K562 (cell line): ENCODE results near the gene WARS2. TPM values are rescaled to one million over a fixed set of nuclear protein-coding genes. Genes with fewer than 3 reads are reported as not detected.

Source experiments
- ATAC-seq: fragments of 200-7000 bp; cut with Tn5 transposase; 3 replicates; pipeline ENCODE4 v1.9.1; 2020; ENCODE audit warnings: moderate library complexity
- BruUV-seq: library from RNA; stranded (reverse); fragments of 400-500 nt; replicated peaks from 2 replicates; lab custom pipeline; 2021; lab: Mats Ljungman, UMichigan
- CTCF ChIA-PET: fragments of 300-600 bp; formaldehyde crosslinking; extraction: SDS; loops from one replicate; lab custom pipeline; 2021; ENCODE audit warnings: low intra/inter-chr PET ratio; lab: Yijun Ruan, JAX
- POLR2A ChIA-PET: fragments of 300-600, 350-650 bp; sonication (Branson Sonifier 250); formaldehyde crosslinking; extraction: SDS; loops from one replicate; lab custom pipeline; 2021; ENCODE audit warnings: antibody characterized with exemption, inconsistent platforms; lab: Yijun Ruan, JAX
- DNase-seq, 4 experiments: peaks; one replicate each; pipeline versions ENCODE4 v3.0.0 to v3.0.0-alpha.2; 2011 to 2018; ENCODE audit warnings: low spot score in 3 of 4, mixed read lengths in 3 of 4; ENCODE audit errors: extremely low read depth in 1 of 4
- FAIRE-seq: peaks from 2 replicates; lab custom pipeline; 2011; peaks lifted over from hg19 to GRCh38; lab: Jason Lieb, UNC
- H2AFZ ChIP-seq: 2 replicates; pipeline ENCODE4 v1.6.0; 2011; ENCODE audit warnings: low read depth, low read length, control low read depth, inconsistent platforms
- H3K27ac ChIP-seq: fragments of 200-600 bp; 3 replicates; pipeline ENCODE4 v1.8.0; 2011; ENCODE audit warnings: low read depth, mild to moderate bottlenecking, control low read depth, inconsistent platforms, low read length, moderate library complexity, mixed read lengths; ENCODE audit errors: extremely low read depth
- H3K27me3 ChIP-seq, 2 experiments: fragments of 300-600 bp in 1 of 2; 2 replicates in 1 of 2; 3 replicates in 1 of 2; pipeline versions ENCODE4 v1.6.0 to v1.8.0; 2011; ENCODE audit warnings: inconsistent platforms in 2 of 2, low read length in 2 of 2, mild to moderate bottlenecking in 1 of 2, mixed read lengths in 1 of 2, moderate library complexity in 1 of 2; ENCODE audit not compliant: control insufficient read depth in 2 of 2, insufficient read depth in 2 of 2
- H3K36me3 ChIP-seq: fragments of 300-600 bp; 3 replicates; pipeline ENCODE4 v1.8.0; 2011; ENCODE audit warnings: mild to moderate bottlenecking, low read length, inconsistent platforms; ENCODE audit not compliant: control insufficient read depth, insufficient read depth
- H3K4me1 ChIP-seq, 2 experiments: fragments of 200-600 bp in 1 of 2; replicated peaks in 1 of 2; 2 replicates in 1 of 2; 3 replicates in 1 of 2; pipeline versions ENCODE4 v1.5.1 to v1.8.0; 2011; ENCODE audit warnings: inconsistent platforms in 2 of 2, low read length in 2 of 2, mild to moderate bottlenecking in 1 of 2, mixed read lengths in 1 of 2, moderate library complexity in 1 of 2; ENCODE audit not compliant: control insufficient read depth in 2 of 2, insufficient read depth in 2 of 2
- H3K4me2 ChIP-seq: 2 replicates; pipeline ENCODE4 v1.6.1; 2011; ENCODE audit warnings: low read length, control low read depth, inconsistent platforms, mixed read lengths; ENCODE audit not compliant: insufficient read depth
- H3K4me3 ChIP-seq: fragments of 200-600 bp; sonication (generic), shearing (Covaris generic); 2 replicates; pipeline ENCODE4 v1.5.1; 2016; ENCODE audit warnings: control low read depth, inconsistent platforms
- H3K79me2 ChIP-seq: fragments of 200-600 bp; 3 replicates; pipeline ENCODE4 v1.8.0; 2011; ENCODE audit warnings: low read length, inconsistent platforms; ENCODE audit not compliant: control insufficient read depth, insufficient read depth
- H3K9ac ChIP-seq, 2 experiments: 2 replicates each; pipeline versions ENCODE4 v1.6.0 to v1.6.1; 2011; ENCODE audit warnings: low read depth in 2 of 2, low read length in 2 of 2, control low read depth in 1 of 2, inconsistent platforms in 1 of 2, mild to moderate bottlenecking in 1 of 2, mixed read lengths in 1 of 2; ENCODE audit not compliant: insufficient read depth in 1 of 2
- H3K9me1 ChIP-seq: one replicate; pipeline ENCODE4 v1.6.0; 2011; ENCODE audit warnings: inconsistent platforms, mild to moderate bottlenecking, low read length, moderate library complexity; ENCODE audit not compliant: control insufficient read depth, insufficient read depth
- H3K9me3 ChIP-seq: replicated peaks from 2 replicates; pipeline ENCODE4 v1.5.1; 2011; ENCODE audit warnings: low read depth, low read length, inconsistent platforms; ENCODE audit not compliant: control insufficient read depth, insufficient read depth
- H4K20me1 ChIP-seq: replicated peaks from 2 replicates; pipeline ENCODE4 v1.6.1; 2011; ENCODE audit warnings: low read length, inconsistent platforms, mixed read lengths; ENCODE audit not compliant: control insufficient read depth, insufficient read depth
- ARID2 ChIP-seq: fragments of 450-650 bp; IDR thresholded peaks from 2 replicates; pipeline ENCODE4 v1.6.1; 2017; ENCODE audit warnings: antibody characterized with exemption, mild to moderate bottlenecking
- CBX1 ChIP-seq: sonication (generic); IDR thresholded peaks from 2 replicates; pipeline ENCODE4 v1.6.1; 2016; ENCODE audit warnings: antibody characterized with exemption, low read depth, mild to moderate bottlenecking
- CBX2 ChIP-seq: fragments of 200-600 bp; sonication (generic); IDR thresholded peaks from one replicate; pipeline ENCODE4 v1.6.1; 2012; ENCODE audit warnings: mild to moderate bottlenecking, low read length, inconsistent platforms; ENCODE audit not compliant: insufficient read depth, poor library complexity, severe bottlenecking
- ETV1 ChIP-seq: fragments of 450-650 bp; conservative IDR thresholded peaks from 2 replicates; pipeline ENCODE4 v1.6.1; 2016; ENCODE audit warnings: missing genetic modification characterization, control low read depth, low read depth, missing compliant biosample characterization
- MEF2A ChIP-seq: IDR thresholded peaks from 2 replicates; pipeline ENCODE4 v1.6.1; 2011; ENCODE audit warnings: low read depth, mild to moderate bottlenecking, low read length, moderate library complexity; ENCODE audit not compliant: control insufficient read depth
- MTA1 ChIP-seq: fragments of 450-650 bp; IDR thresholded peaks from 2 replicates; pipeline ENCODE4 v1.6.1; 2017; ENCODE audit warnings: borderline replicate concordance
- NR2C1 ChIP-seq, 2 experiments: fragments of 450-650 bp; IDR thresholded peaks; 2 replicates each; pipeline ENCODE4 v1.6.1; 2017; ENCODE audit warnings: mild to moderate bottlenecking in 2 of 2, antibody characterized with exemption in 1 of 2, inconsistent platforms in 1 of 2, missing compliant biosample characterization in 1 of 2, missing genetic modification characterization in 1 of 2
- PHB ChIP-seq: fragments of 250-450 bp; sonication (Bioruptor Pico); IDR thresholded peaks from 2 replicates; pipeline ENCODE4 v1.5.0; 2021
- POLR3G ChIP-seq: IDR thresholded peaks from 2 replicates; pipeline ENCODE4 v1.6.1; 2011; ENCODE audit not compliant: insufficient read length, insufficient replicate concordance; ENCODE audit errors: extremely low read depth
- RBM15 ChIP-seq: fragments of 200-400 bp; formaldehyde crosslinking; IDR thresholded peaks from 2 replicates; pipeline ENCODE4 v1.6.1; 2018; ENCODE audit warnings: mild to moderate bottlenecking, low read length, moderate library complexity; ENCODE audit not compliant: insufficient read depth
- RBM22 ChIP-seq: fragments of 200-400 bp; formaldehyde crosslinking; IDR thresholded peaks from 2 replicates; pipeline ENCODE4 v1.6.1; 2018; ENCODE audit warnings: low read length, low read depth; ENCODE audit not compliant: poor library complexity, severe bottlenecking
- RNF219 ChIP-seq: fragments of 250-450 bp; sonication (Bioruptor Pico); IDR thresholded peaks from 2 replicates; pipeline ENCODE4 v1.5.0; 2022; ENCODE audit warnings: mild to moderate bottlenecking
- U2AF1 ChIP-seq: fragments of 200-400 bp; formaldehyde crosslinking; optimal IDR thresholded peaks from 2 replicates; pipeline ENCODE3; 2017; ENCODE audit warnings: mild to moderate bottlenecking, low read depth, low read length, moderate library complexity
- ZBTB9 ChIP-seq: fragments of 450-650 bp; formaldehyde crosslinking; IDR thresholded peaks from 2 replicates; pipeline ENCODE4 v1.4.0; 2020; ENCODE audit warnings: mild to moderate bottlenecking, moderate library complexity
- ZNF12 ChIP-seq: sonication (generic); formaldehyde crosslinking; IDR thresholded peaks from 2 replicates; pipeline ENCODE4 v1.4.0; 2020; ENCODE audit warnings: mild to moderate bottlenecking, missing genetic modification reagents
- ZNF121 ChIP-seq: sonication (generic); formaldehyde crosslinking; conservative IDR thresholded peaks from 2 replicates; pipeline ENCODE4 v1.8.0; 2022; ENCODE audit warnings: missing genetic modification reagents
- ZNF239 ChIP-seq: fragments of 250-450 bp; sonication (Bioruptor Pico); IDR thresholded peaks from 2 replicates; pipeline ENCODE4 v1.4.0; 2020; ENCODE audit warnings: mild to moderate bottlenecking
- ZNF3 ChIP-seq: fragments of 250-450 bp; sonication (Bioruptor Pico); IDR thresholded peaks from 2 replicates; pipeline ENCODE4 v1.5.0; 2021; ENCODE audit warnings: mild to moderate bottlenecking, moderate library complexity
- ZNF444 ChIP-seq: fragments of 250-450 bp; sonication (Bioruptor Pico); IDR thresholded peaks from 2 replicates; pipeline ENCODE4 v1.4.0; 2020; ENCODE audit warnings: mild to moderate bottlenecking, moderate library complexity
- ZNF561 ChIP-seq: fragments of 450-650 bp; formaldehyde crosslinking; conservative IDR thresholded peaks from 2 replicates; pipeline ENCODE4 v1.4.0; 2020; ENCODE audit warnings: mild to moderate bottlenecking, moderate library complexity
- WGBS: fragments of 100-300 bp; shearing (Covaris generic); methylation state at CpG from one replicate; pipeline ENCODE4 v1.1.6; 2016; ENCODE audit warnings: low coverage, mixed read lengths; ENCODE audit not compliant: insufficient coverage; ENCODE audit errors: missing lambda C conversion rate; 5-methylcytosine and 5-hydroxymethylcytosine counted together
- in situ Hi-C: fragments of 300-500 bp; cut with MboI; formaldehyde crosslinking; loops from 4 replicates; pipeline ENCODE4 v1.15.0; 2018; ENCODE audit warnings: inconsistent platforms, mixed read lengths
- intact Hi-C: fragments of 100-400 bp; cut with micrococcal nuclease; formaldehyde crosslinking; loops from 2 replicates; pipeline ENCODE4 v1.14.2; 2022
- polyA plus RNA-seq, 8 experiments: library from polyadenylated mRNA; depleted of rRNA in 4 of 8; stranded (reverse) in 5 of 8; unstranded in 3 of 8; fragments of >200 nt; fragmentation: Nextera tagmentation in 2 of 8; fragmentation: Illumina TruSeq in 1 of 8; extraction: Ambion mirVana in 2 of 8; extraction: Trizol in 1 of 8; gene quantifications; 2 replicates each; pipeline versions ENCODE4 v1.2.1 to v1.2.3, GENCODE V29; 2011 to 2014; ENCODE audit warnings: inconsistent platforms in 1 of 8, missing spikeins in 1 of 8
- total RNA-seq, 7 experiments: library from RNA; depleted of rRNA in 6 of 7; stranded (reverse); fragments of >200 nt in 6 of 7; fragmentation: Illumina TruSeq in 2 of 7; extraction: Trizol in 2 of 7; gene quantifications; 2 replicates each; pipeline versions ENCODE4 v1.2.1 to v1.2.3, GENCODE V29; 2011 to 2021; ENCODE audit warnings: low replicate concordance in 1 of 7

The WARS2 gene
- total and polyA plus RNA-seq, 9 of the 15 experiments (the other 6 are each of a cell fraction or from before 2014, with no cell fraction given) = 5.7 to 18.0 (median 16.9) TPM

GRCh38 chr1:118991448-118991847 lies 149.0 kb downstream of the WARS2 start (continued):
- TF ChIP-seq PHB (CRISPR knock-in tag) = no peak
- no peak for TF ChIP-seq RNF219 (CRISPR knock-in tag)
- no peak for TF ChIP-seq CBX1
- no peak for TF ChIP-seq RBM15
- TF ChIP-seq ZNF561 (CRISPR knock-in tag) = no peak
- no peak for TF ChIP-seq MTA1
- no peak for TF ChIP-seq POLR3G

GRCh38 chr1:118990513-118991152 lies 149.8 kb downstream of the WARS2 start:
- in situ Hi-C loops (no loop called here), intact Hi-C loops (no loop called here)
- 14% methylated on average over 8 of the region's 8 CpGs for WGBS
- no peaks in the 10 kb centered on the region for H3K9me3 ChIP-seq
- peaks cover 71 to 87% of the 10 kb centered on the region in 2 experiments for H3K27me3 ChIP-seq
- BruUV-seq = no TSS peak
- H3K79me2 ChIP-seq = peaks cover 4% of the 10 kb centered on the region; the same call in 1 of the 3 replicates
- ATAC-seq (no peak), FAIRE-seq (no peak), DNase-seq (no peak)
- ChIA-PET POLR2A (no interaction called here), CTCF (no interaction called here)
- H3K9ac ChIP-seq = no peak overlapping the region
- H3K4me2 ChIP-seq = no peak overlapping the region
- no peak overlapping the region for H3K27ac ChIP-seq
- peaks cover 0 to 18% of the 10 kb centered on the region in 2 experiments; a peak in 3 of 5 replicates for H3K4me1 ChIP-seq
- H4K20me1 ChIP-seq = no peaks in the 10 kb centered on the region
- H3K4me3 ChIP-seq = no peak overlapping the region
- no peaks in the 10 kb centered on the region for H3K9me1 ChIP-seq
- no peak overlapping the region for H2AFZ ChIP-seq
- no peaks in the 10 kb centered on the region for H3K36me3 ChIP-seq
- TF ChIP-seq ZNF239 = no peak
- no peak for TF ChIP-seq ZNF121 (CRISPR knock-in tag)
- no peak for TF ChIP-seq ZBTB9
- no peak for TF ChIP-seq MEF2A
- no peak for TF ChIP-seq ETV1 (tag)
- no peak for TF ChIP-seq ZNF444 (CRISPR knock-in tag)
- no peak for TF ChIP-seq CBX2
- TF ChIP-seq ARID2 = no peak
- TF ChIP-seq ZNF12 = no peak
- no peak for TF ChIP-seq RBM22
- no peak for TF ChIP-seq U2AF1
- no peak for TF ChIP-seq ZNF3 (CRISPR knock-in tag)
- TF ChIP-seq NR2C1 (IDR thresholded peaks at IDR 0.05) = no peak
- TF ChIP-seq NR2C1 (tag; IDR thresholded peaks at IDR 0.05) = no peak
